HG03571 (cell line): ENCODE results near the gene CUX1.
"Not testable (repeated sequence)": the region's sequence is repeated elsewhere in the genome, so short reads cannot be mapped to it uniquely, and the experiment has no call there.

Experiments
- ATAC-seq: cut with Tn5 transposase; IDR thresholded peaks from one replicate; pipeline ENCODE4 v1.9.1; 2021; ENCODE audit not compliant: unreplicated experiment

CUX1 gene

GRCh38 chr7:101913247-101913721 lies 95.9 kb downstream of the CUX1 start:
- ATAC-seq, result no peak

- no peak for ATAC-seq
Measured at GRCh38 chr7:101913851-101914250, 96.4 kb downstream of the CUX1 start.

DNA sequence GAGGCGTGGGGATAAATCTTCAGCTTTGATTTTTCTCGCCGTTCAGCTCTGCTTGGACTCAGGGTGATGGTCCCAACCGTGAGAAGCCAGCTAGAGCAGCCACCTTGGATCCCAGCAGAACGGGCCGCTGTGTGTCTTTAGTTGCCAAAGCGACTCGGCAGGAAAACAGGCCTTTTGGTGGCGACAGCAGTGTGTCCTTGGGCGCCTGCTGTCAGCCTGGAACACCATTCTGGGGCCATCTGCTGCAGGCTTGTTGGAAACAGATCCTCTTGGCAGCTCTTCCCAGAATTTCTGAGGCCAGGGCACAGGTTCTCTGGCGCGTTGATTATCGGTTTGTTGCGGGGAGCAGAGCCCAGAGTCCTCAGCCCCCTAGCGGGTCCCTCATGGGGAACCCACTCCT lies 97.6 kb downstream of the CUX1 start:
- no peak for ATAC-seq

DNA sequence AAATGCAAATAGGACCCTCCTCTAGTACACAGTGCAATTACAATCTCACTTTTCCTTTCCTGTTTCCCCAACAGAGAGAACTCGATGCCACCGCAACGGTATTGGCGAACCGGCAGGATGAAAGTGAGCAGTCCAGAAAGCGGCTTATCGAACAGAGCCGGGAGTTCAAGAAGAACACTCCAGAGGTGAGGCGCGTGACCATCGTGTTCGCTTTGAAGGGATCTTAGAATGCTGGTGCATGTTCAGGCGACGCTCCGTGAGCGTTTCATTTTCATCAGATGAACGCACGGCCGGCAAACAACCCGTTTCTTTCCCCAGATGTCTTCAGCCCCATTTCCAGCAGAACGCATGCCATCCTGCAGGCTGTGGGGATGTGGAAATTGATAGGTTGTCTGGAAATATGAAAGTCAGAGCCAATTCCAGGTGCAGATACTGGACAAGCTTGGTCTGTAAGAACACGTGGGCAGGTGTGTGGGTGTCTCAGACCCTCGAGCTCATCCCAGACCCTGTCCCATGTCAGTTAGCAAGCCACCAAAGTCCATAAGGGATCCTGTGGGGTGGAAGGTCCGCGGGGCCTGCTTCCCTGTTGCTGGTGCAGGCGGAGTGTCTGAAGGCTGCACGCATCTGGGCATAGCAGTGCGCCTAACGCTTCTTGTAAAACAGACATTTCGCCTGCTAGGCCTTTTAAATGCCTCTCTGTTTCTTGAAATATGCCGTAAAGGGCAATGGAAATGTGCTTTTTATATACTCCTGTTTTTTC lies 98.8 kb downstream of the CUX1 start:
- no peak for ATAC-seq

DNA sequence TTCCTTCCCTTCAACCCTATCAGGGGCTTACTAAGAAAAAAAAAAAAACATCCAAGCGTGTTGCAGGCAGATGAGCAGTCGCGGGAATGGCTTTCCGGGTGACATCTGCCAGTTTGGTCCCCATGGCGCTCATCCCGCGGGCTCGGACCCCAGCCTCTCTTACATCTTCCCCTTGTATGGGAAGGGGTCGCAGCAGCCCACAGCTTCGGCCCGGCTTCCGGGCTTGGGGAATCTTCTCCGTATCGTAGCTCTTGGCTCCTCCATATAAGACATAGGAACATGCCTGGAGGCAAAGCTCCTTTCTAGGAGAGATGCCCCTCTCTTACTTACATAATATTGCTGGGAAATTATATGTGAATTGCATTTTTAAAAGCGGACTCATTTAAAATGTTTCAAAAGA lies 99.5 kb downstream of the CUX1 start:
- no peak for ATAC-seq

DNA sequence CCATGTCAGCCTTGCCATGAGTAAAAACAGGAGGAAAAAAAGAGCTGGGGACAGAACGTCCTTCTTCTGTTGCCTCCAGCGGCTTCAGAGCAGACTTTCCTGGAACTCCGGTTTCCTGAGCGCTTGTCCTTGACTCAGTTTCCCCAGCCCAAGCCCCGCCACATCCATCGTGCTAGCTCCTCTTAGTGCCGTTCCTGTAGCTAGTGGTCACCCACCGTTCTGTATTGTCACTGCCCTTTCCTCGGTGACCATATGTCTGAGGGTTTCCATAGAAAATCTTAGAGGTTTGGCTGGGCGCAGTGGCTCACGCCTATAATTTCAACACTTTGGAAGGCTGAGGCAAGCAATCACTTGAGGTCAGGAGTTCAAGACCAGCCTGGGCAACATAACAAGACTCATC lies 100.1 kb downstream of the CUX1 start:
- ATAC-seq, result no peak

- no peak for ATAC-seq
Measured at GRCh38 chr7:101918426-101918825, 101.0 kb downstream of the CUX1 start.

DNA sequence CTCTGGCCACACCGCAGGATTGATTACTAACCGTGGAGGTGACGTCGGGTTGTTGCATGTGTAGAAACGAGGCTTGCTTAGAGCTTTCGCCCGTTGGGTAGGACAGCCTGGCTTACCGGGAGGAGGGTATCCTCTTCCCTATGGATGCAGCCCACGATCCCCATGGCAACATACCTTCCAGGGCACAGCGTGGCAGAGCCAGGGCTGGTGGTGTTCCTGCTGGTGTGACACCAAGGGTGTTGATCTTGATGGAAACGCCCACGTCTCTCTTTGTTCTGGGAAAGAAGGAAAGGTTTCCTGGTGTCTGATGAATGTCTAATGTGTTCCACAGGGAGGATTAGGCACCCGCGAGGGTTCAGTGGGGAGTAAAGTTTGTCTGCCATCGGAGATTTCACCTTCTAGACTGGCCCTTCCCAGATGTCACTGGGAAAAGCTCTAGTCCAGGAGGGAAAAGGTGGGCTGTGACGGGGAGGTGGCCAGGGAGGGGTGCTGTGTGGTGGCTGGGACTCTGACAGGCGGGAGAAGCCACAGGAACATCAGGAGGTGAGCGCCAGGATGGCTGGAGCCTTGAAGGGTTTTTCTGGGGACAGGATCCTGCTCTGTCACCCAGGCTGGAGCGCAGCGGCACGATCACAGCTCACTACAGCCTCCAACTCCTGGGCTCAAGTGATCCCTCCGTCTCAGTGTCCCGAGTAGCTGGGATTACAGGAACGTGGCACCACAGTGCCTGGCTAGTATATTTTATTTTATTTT lies 102.1 kb downstream of the CUX1 start:
- ATAC-seq, result no peak

DNA sequence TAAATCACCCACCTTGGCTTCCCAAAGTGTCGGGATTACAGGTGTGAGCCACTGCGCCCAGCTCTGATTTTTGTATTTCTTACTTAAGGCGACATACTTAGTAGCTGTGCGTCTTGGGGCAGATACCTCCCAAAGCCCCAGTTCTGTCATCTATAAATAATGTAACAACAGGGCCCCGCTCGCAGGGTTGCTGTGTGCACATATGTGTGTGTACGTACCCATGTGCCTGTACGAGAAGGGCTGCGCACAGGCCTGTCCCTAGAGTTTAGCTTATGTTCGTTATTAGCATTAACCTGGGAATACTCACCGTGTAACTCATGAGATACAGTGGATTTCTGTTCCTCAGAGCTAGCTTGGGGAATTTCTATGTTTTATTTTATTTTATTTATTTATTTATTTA lies 103.6 kb downstream of the CUX1 start:
- ATAC-seq, result no peak

DNA sequence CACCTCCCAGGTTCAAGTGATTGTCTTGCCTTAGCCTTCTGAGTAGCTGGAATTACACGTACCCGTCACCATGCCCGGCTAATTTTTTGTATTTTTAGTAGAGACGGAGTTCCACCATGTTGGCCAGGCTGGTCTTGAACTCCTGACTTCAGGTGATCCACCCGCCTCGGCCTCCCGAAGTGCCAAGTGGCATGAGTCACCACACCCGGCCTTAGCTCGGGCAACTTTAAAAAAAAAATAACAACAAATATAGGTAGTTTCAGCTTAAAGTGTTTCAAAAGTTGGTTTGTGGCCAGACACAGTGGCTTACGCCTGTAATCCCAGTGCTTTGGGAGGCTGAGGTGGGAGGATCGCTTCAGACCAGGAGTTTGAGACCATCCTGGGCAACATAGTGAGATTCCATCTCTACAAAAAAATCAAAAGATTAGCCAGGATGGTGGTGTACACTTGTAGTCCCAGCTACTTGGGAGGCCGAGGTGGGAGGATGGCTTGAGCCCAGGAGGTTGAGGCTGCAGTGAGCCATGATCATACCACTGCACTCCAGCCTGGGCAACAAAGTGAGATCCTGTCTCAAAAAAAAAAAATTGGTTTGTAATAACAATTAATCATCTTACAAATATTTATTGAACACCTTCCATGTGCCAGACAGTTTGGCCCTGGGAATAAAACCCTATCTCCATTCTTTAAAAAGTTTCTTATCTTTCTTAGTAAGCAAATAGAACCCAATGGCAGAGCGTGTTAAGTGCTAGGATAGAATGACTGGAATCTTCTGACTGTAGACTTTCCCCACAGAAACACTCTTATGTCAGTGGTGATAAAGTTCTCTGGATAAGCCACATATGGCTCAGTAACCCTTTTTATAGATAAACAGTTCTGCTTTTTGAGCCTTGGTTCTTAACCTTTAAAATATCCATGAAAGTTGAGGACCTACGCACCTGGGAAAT lies 104.4 kb downstream of the CUX1 start:
- ATAC-seq, result not testable (repeated sequence)

DNA sequence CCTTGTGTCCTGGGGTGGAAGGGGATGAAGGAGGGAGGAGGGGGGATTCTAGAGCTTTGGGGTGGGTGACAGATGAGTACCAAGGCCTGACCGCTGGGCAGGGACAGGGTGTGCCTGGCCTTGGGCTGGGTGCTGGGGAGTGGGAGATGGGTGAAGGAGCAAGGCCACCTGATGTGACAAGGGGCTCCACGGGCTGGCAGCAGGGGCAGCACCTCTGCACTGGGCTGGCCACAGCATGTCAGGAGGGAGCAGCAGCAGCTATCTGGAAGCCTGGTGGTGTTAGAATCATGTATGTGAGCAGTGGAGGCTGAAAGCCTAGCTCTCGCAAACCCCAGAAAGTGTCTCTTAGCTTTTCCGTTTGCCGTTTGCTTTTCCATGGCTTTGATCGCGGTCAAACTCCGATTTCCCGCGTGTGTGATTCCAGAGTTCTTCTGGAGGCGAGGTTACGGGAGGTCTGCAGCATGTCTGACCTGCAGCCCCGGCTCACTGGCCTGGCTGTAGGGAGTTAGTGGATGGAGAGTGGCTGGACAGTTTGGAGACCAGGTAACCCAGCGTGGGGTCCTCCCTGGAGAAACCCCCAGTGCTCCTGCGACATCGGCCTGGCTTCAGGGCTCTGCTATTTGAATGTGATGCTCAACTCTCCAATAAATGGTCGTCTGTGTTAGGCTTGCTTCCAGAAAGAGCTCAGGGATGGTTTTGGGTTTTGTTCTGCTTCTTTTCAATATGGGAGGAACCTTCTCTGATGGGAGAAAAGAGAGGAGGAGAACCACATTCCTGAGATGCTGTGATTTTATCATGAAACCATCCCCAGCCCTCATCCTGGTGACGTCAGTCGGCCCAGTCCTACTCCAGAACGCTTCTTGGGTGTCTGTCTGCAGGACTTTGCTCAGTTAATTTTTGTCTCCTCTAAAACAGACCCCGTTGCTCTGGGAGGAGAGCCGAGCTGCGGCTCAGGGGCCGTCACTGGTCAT lies 105.5 kb downstream of the CUX1 start:
- no peak for ATAC-seq

DNA sequence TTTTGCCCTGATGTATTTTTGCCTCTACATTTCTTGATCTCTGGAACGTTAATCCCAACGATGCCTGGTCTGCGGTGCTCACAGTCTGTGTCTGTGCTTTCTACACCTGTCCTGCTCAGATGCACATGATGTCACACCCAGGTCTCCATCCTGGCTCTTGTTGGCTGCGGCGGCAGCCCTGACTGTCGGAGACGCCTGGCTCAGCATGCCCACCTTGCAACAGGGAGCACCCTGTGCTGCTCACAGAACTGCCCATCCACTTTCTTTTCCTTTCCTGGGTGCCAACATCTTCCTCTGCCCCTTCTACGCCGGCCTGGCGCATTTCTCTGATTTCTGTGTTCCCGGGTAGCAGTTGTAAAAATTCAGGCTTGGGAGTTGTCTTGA lies 106.2 kb downstream of the CUX1 start:
- no peak for ATAC-seq

GRCh38 chr7:101924171-101924570 lies 106.7 kb downstream of the CUX1 start:
- no peak for ATAC-seq

GRCh38 chr7:101926265-101926664 lies 108.8 kb downstream of the CUX1 start:
- no peak for ATAC-seq

- ATAC-seq, result no peak
Measured at GRCh38 chr7:101927389-101927788, 110.0 kb downstream of the CUX1 start.

- ATAC-seq, result no peak
Measured at GRCh38 chr7:101927802-101928201, 110.4 kb downstream of the CUX1 start.

- ATAC-seq, result no peak
Measured at GRCh38 chr7:101929256-101929655, 111.8 kb downstream of the CUX1 start.

GRCh38 chr7:101929911-101930310 lies 112.5 kb downstream of the CUX1 start:
- not testable (repeated sequence) for ATAC-seq

GRCh38 chr7:101932083-101932482 lies 114.7 kb downstream of the CUX1 start:
- no peak for ATAC-seq

DNA sequence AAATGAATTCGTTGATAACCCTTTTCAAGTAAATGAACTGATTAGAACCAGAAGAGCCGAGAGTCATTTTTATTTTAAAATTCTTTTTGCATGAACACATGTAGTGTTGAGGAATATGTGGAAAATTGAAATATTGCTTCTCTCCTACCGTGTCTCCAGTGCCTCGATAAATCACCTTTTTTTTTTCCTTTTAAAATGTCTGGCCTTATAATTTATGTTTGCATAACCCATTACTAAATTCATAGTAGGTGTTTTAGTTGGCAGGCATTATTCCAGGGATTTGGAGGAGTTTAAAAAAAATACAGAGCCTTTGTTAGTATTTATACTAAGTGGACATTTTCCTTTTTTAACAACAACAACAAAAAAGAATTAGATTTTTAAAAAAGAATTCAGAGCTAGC lies 115.6 kb downstream of the CUX1 start:
- ATAC-seq, result no peak
